Mucosa of descending colon (tissue), 3 donors: ENCODE measurements around the gene DYNLL1. TPM values are rescaled to one million over a fixed set of nuclear protein-coding genes. Genes with fewer than 3 reads are reported as not detected.
A peak's percentile ranks its signal among the peaks of the same experiment; 100 is the strongest.

Source experiments
- ATAC-seq: fragments of 200-7000 bp; cut with Tn5 transposase; one replicate; pipeline ENCODE4 v1.9.1; 2020; ENCODE audit warnings: mild to moderate bottlenecking, moderate library complexity
- DNase-seq, 3 donors: peaks; one replicate each; pipeline ENCODE4 v3.0.0-alpha.2; 2020
- H3K36me3 ChIP-seq: fragments of 200-600 bp; one replicate; pipeline ENCODE4 v1.8.0; 2021; ENCODE audit warnings: low read depth, mild to moderate bottlenecking
- H3K4me1 ChIP-seq: fragments of 200-600 bp; one replicate; pipeline ENCODE4 v1.8.0; 2021; ENCODE audit warnings: low read depth, mild to moderate bottlenecking
- H3K4me3 ChIP-seq: fragments of 200-600 bp; one replicate; pipeline ENCODE4 v1.8.0; 2021; ENCODE audit warnings: mild to moderate bottlenecking
- H3K9me3 ChIP-seq: fragments of 200-600 bp; one replicate; pipeline ENCODE4 v1.8.0; 2021; ENCODE audit warnings: mild to moderate bottlenecking
- CTCF ChIP-seq: fragments of 200-600 bp; IDR thresholded peaks from one replicate; pipeline ENCODE4 v1.8.0; 2022; ENCODE audit warnings: antibody characterized with exemption, mild to moderate bottlenecking
- intact Hi-C, 2 donors: fragments of 100-400 bp; cut with DNase I in 1 of 2; cut with micrococcal nuclease in 1 of 2; formaldehyde crosslinking; loops; one replicate each; pipeline versions ENCODE4 v1.11.0 to v1.11.1; 2022; cut with DNase I, micrococcal nuclease
- total RNA-seq, 3 donors: library from RNA; stranded (reverse); fragmentation: NEBNext Ultra II Directional in 2 of 3; extraction: Animal tissue kit (Norgen Biotek cat#: 25700) in 2 of 3; gene quantifications; one replicate each; pipeline versions ENCODE4 v1.2.1 to v1.2.4, GENCODE V29; 2021 to 2023
- donor health status: DM: no; HTN: no; CAD: no; lungs with moderate emphysema.
- donor health status: DM: no; HTN: no; CAD: no.
- donor health status: DM: no; HTN: yes; CAD: no.

Gene DYNLL1
- total RNA-seq, 3 donors from 2014 or later = 309 to 343 (median 309) TPM

GRCh38 chr12:120470150-120470784, 25.6 kb upstream of the DYNLL1 start:
- ATAC-seq (peak; percentile 26), DNase-seq (peak in 1 of 3 donors; percentile 39)
- peak overlapping the region; percentile 85 for H3K4me3 ChIP-seq
- intact Hi-C loops = no loop called here
- no peak for TF ChIP-seq CTCF
- no peaks in the 10 kb centered on the region for H3K36me3 ChIP-seq
- peaks cover 10% of the 10 kb centered on the region for H3K4me1 ChIP-seq
- no peaks in the 10 kb centered on the region for H3K9me3 ChIP-seq

GRCh38 chr12:120472521-120472920, 23.4 kb upstream of the DYNLL1 start:
- no peak for ATAC-seq

GRCh38 chr12:120473807-120474615, 21.9 kb upstream of the DYNLL1 start:
- no peak for DNase-seq
- H3K4me1 ChIP-seq = no peaks in the 10 kb centered on the region
- no peak for TF ChIP-seq CTCF
- no peaks in the 10 kb centered on the region for H3K36me3 ChIP-seq
- no peak overlapping the region for H3K4me3 ChIP-seq
- intact Hi-C loops = no loop called here
- no peaks in the 10 kb centered on the region for H3K9me3 ChIP-seq
- ATAC-seq = no peak

More at GRCh38 chr12:120472521-120472920, 23.4 kb upstream of the DYNLL1 start:
- Histone ChIP-seq H3K9me3 (no peaks in the 10 kb centered on the region), H3K4me1 (peaks cover 3% of the 10 kb centered on the region), H3K4me3 (no peak overlapping the region), H3K36me3 (no peaks in the 10 kb centered on the region)
- no peak for TF ChIP-seq CTCF
- intact Hi-C loops = no loop called here
- DNase-seq = no peak

- H3K36me3 ChIP-seq = no peaks in the 10 kb centered on the region
- ATAC-seq (peak; percentile 70), DNase-seq (no peak)
- H3K9me3 ChIP-seq = no peaks in the 10 kb centered on the region
- intact Hi-C loops = no loop called here
- no peak for TF ChIP-seq CTCF
- no peak overlapping the region for H3K4me3 ChIP-seq
- no peaks in the 10 kb centered on the region for H3K4me1 ChIP-seq
Observed at GRCh38 chr12:120474616-120474960, 21.3 kb upstream of the DYNLL1 start.

GRCh38 chr12:120475643-120476042, 20.3 kb upstream of the DYNLL1 start:
- intact Hi-C loops = no loop called here
- H3K4me1 ChIP-seq = no peaks in the 10 kb centered on the region
- no peaks in the 10 kb centered on the region for H3K9me3 ChIP-seq
- TF ChIP-seq CTCF = no peak
- H3K4me3 ChIP-seq = no peak overlapping the region
- H3K36me3 ChIP-seq = no peaks in the 10 kb centered on the region
- no peak for ATAC-seq
- no peak for DNase-seq
